BE2C (cell line): Measurements from ENCODE around the gene PALM.

Source experiments
- DNase-seq: peaks from one replicate; pipeline ENCODE4 v3.0.0-alpha.2; 2020
- H3K27me3 ChIP-seq: fragments of 250-450 bp; sonication (Bioruptor Pico); 2 replicates; pipeline ENCODE4 v1.5.1; 2020; ENCODE audit warnings: mild to moderate bottlenecking
- H3K36me3 ChIP-seq: fragments of 250-450 bp; sonication (Bioruptor Pico); 2 replicates; pipeline ENCODE4 v1.5.1; 2020; ENCODE audit warnings: mild to moderate bottlenecking
- H3K4me1 ChIP-seq: fragments of 250-450 bp; sonication (Bioruptor Pico); 2 replicates; pipeline ENCODE4 v1.5.1; 2020
- H3K4me3 ChIP-seq: 2 replicates; pipeline ENCODE4 v1.5.1; 2011; ENCODE audit warnings: low read depth, low read length
- H3K9me3 ChIP-seq: fragments of 250-450 bp; sonication (Bioruptor Pico); 2 replicates; pipeline ENCODE4 v1.5.1; 2020
- CTCF ChIP-seq: IDR thresholded peaks from 2 replicates; pipeline ENCODE4 v1.5.1; 2012; ENCODE audit warnings: mild to moderate bottlenecking, low read depth, low read length

PALM gene

GRCh38 chr19:789701-790060, 80.9 kb downstream of the PALM start:
- DNase-seq = no peak
- H3K4me1 ChIP-seq = peaks cover 13% of the 10 kb centered on the region
- H3K27me3 ChIP-seq = no peaks in the 10 kb centered on the region
- H3K4me3 ChIP-seq = no peak overlapping the region
- TF ChIP-seq CTCF = no peak
- no peaks in the 10 kb centered on the region for H3K36me3 ChIP-seq
- no peaks in the 10 kb centered on the region for H3K9me3 ChIP-seq

- no peak for DNase-seq
- Histone ChIP-seq H3K4me1 (peaks cover 13% of the 10 kb centered on the region), H3K27me3 (no peaks in the 10 kb centered on the region), H3K4me3 (no peak overlapping the region), H3K9me3 (no peaks in the 10 kb centered on the region), H3K36me3 (no peaks in the 10 kb centered on the region)
- no peak for TF ChIP-seq CTCF
These were observed 82.4 kb downstream of the PALM start for GRCh38 chr19:791007-791566.

GRCh38 chr19:791567-792305, 83.0 kb downstream of the PALM start:
- no peaks in the 10 kb centered on the region for H3K36me3 ChIP-seq
- H3K4me3 ChIP-seq = no peak overlapping the region
- no peak for TF ChIP-seq CTCF
- peaks cover 13% of the 10 kb centered on the region for H3K4me1 ChIP-seq
- peak; percentile 51 for DNase-seq
- H3K9me3 ChIP-seq = no peaks in the 10 kb centered on the region
- H3K27me3 ChIP-seq = no peaks in the 10 kb centered on the region

GRCh38 chr19:792306-792885, 83.7 kb downstream of the PALM start:
- TF ChIP-seq CTCF = no peak
- no peak for DNase-seq
- Histone ChIP-seq H3K36me3 (no peaks in the 10 kb centered on the region), H3K4me1 (peaks cover 13% of the 10 kb centered on the region), H3K9me3 (no peaks in the 10 kb centered on the region), H3K27me3 (no peaks in the 10 kb centered on the region), H3K4me3 (no peak overlapping the region)

GRCh38 chr19:793806-794205, 85.1 kb downstream of the PALM start:
- Histone ChIP-seq H3K4me3 (no peak overlapping the region), H3K36me3 (peaks cover 9% of the 10 kb centered on the region), H3K27me3 (no peaks in the 10 kb centered on the region), H3K9me3 (no peaks in the 10 kb centered on the region), H3K4me1 (peaks cover 10% of the 10 kb centered on the region)
- no peak for TF ChIP-seq CTCF
- no peak for DNase-seq

GRCh38 chr19:795073-795611, 86.4 kb downstream of the PALM start:
- no peak for TF ChIP-seq CTCF
- H3K27me3 ChIP-seq = no peaks in the 10 kb centered on the region
- DNase-seq = no peak
- H3K4me3 ChIP-seq = no peak overlapping the region
- H3K4me1 ChIP-seq = no peaks in the 10 kb centered on the region
- H3K9me3 ChIP-seq = no peaks in the 10 kb centered on the region
- peaks cover 23% of the 10 kb centered on the region for H3K36me3 ChIP-seq
